DOHH2 (cell line): ENCODE results near the gene USP40.

ENCODE experiments used
- CTCF ChIP-seq: fragments of 200-600 bp; sonication (generic); IDR thresholded peaks from one replicate; pipeline ENCODE4 v1.5.1; 2014; ENCODE audit warnings: antibody characterized with exemption, mild to moderate bottlenecking, low read depth, low read length; ENCODE audit not compliant: poor library complexity, severe bottlenecking
- EZH2phosphoT487 ChIP-seq: fragments of 200-600 bp; sonication (generic); IDR thresholded peaks from 2 replicates; pipeline ENCODE4 v1.6.1; 2017; ENCODE audit warnings: borderline replicate concordance, mild to moderate bottlenecking, antibody characterized with exemption, low read length, moderate library complexity, mixed read lengths

- TF ChIP-seq CTCF: no peak
- no peak for TF ChIP-seq EZH2phosphoT487
These were observed 32.4 kb upstream of the USP40 start for GRCh38 chr2:233598952-233599351.
